ENCODE results near the gene ARHGAP22. TPM values are rescaled to one million over a fixed set of nuclear protein-coding genes. Genes with fewer than 3 reads are reported as not detected.

ARHGAP22 gene
- total RNA-seq, 1 donor from 2014 or later = 3.8 TPM

DNA sequence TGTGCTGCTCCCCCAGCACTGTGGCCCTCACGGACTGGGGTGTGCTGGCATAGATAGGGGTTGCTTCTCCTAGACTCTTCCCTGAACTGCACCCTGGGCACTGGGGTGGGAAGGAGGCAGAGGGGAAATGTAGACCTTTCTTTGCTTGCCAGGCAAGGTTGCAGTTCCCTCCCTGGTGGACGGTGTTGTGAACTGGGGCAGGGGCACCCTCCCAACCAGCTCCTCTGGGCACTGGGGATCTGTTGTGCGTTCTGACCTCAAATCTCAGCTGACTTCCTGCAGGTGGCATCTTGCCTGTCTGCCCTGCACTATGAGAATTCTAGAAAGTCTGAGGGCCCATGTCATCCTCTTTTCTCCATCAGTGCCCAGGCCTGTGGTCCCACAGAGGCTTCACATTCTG is 53.9 kb downstream of the ARHGAP22 start:
- peaks cover 12% of the 10 kb centered on the region for H3K27me3 Mint-ChIP-seq
- TF ChIP-seq, protein P1, sequence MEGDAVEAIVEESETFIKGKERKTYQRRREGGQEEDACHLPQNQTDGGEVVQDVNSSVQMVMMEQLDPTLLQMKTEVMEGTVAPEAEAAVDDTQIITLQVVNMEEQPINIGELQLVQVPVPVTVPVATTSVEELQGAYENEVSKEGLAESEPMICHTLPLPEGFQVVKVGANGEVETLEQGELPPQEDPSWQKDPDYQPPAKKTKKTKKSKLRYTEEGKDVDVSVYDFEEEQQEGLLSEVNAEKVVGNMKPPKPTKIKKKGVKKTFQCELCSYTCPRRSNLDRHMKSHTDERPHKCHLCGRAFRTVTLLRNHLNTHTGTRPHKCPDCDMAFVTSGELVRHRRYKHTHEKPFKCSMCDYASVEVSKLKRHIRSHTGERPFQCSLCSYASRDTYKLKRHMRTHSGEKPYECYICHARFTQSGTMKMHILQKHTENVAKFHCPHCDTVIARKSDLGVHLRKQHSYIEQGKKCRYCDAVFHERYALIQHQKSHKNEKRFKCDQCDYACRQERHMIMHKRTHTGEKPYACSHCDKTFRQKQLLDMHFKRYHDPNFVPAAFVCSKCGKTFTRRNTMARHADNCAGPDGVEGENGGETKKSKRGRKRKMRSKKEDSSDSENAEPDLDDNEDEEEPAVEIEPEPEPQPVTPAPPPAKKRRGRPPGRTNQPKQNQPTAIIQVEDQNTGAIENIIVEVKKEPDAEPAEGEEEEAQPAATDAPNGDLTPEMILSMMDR (IDR thresholded peaks at IDR 0.05; ENCODE audit: unreplicated experiment) = no peak
- no peaks in the 10 kb centered on the region for H3K36me3 Mint-ChIP-seq (ENCODE audit: insufficient read depth)
- H3K4me3 Mint-ChIP-seq (ENCODE audit: low read depth) = no peak overlapping the region
- H3K9me3 Mint-ChIP-seq (ENCODE audit: low read depth) = no peaks in the 10 kb centered on the region
- H3K27ac Mint-ChIP-seq = no peak overlapping the region
- no peak for DNase-seq (ENCODE audit: low spot score, unreplicated experiment)
- no peaks in the 10 kb centered on the region for H3K4me1 Mint-ChIP-seq (ENCODE audit: low read depth)

DNA sequence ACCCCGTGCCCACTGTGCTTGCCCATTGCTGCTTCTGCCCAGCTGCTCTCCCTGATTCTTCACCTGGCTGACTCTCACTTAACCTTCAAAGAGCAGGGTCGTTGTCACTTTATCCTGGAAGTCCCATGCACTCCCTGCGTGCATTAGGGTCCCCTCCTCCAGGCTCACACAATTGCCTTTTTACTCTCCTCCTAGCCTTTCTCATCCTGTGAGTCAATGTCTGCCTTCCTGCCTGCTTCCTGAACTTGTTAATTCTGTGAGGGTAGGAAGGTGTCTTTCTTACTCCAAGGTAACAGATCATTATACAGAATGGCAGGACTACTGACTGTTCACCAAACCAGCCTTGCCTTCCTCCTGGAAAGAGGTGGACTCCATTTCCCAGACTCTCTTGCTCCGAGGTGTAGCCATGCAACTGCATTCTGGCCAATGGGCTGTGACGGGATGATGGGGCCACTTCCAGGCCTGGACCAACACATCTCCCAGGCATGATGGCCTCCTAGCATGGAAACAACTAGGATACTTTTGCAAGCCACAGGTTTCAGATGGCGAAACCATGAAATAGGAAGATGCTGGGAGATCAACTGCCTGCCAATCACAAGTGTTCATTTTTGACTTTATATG is 54.7 kb downstream of the ARHGAP22 start:
- TF ChIP-seq, protein P1 (IDR thresholded peaks at IDR 0.05; ENCODE audit: unreplicated experiment) = no peak
- Mint-ChIP-seq H3K4me3 (ENCODE audit: low read depth) (no peak overlapping the region), H3K27me3 (peaks cover 12% of the 10 kb centered on the region), H3K4me1 (ENCODE audit: low read depth) (no peaks in the 10 kb centered on the region), H3K9me3 (ENCODE audit: low read depth) (no peaks in the 10 kb centered on the region), H3K36me3 (ENCODE audit: insufficient read depth) (no peaks in the 10 kb centered on the region), H3K27ac (no peak overlapping the region)
- DNase-seq (ENCODE audit: low spot score, unreplicated experiment) = no peak

DNA sequence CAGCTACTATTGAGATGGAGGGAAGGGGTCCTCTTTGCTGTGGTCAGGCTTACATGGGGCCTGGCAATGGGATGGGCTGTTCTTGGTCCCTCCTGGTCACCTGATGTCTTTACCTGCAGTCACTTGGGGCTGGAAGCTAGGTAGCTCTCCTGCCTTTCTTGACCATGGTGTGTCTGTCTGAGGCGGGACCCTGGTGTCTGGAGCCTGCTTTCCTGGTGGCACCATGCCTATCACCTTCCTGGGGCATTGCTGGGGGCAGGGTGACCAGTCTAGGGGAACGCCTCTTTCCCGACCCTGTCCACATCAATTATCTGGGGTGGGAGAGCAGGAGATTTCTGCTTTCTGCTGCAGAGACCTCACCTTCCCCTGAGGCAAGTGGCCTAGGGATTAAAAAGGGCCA is 55.6 kb downstream of the ARHGAP22 start:
- Mint-ChIP-seq H3K36me3 (ENCODE audit: insufficient read depth) (no peaks in the 10 kb centered on the region), H3K4me3 (ENCODE audit: low read depth) (no peak overlapping the region), H3K27ac (no peak overlapping the region), H3K27me3 (peaks cover 9% of the 10 kb centered on the region), H3K4me1 (ENCODE audit: low read depth) (no peaks in the 10 kb centered on the region), H3K9me3 (ENCODE audit: low read depth) (no peaks in the 10 kb centered on the region)
- DNase-seq (ENCODE audit: low spot score, unreplicated experiment) = no peak
- TF ChIP-seq, protein P1 (IDR thresholded peaks at IDR 0.05; ENCODE audit: unreplicated experiment) = no peak

DNA sequence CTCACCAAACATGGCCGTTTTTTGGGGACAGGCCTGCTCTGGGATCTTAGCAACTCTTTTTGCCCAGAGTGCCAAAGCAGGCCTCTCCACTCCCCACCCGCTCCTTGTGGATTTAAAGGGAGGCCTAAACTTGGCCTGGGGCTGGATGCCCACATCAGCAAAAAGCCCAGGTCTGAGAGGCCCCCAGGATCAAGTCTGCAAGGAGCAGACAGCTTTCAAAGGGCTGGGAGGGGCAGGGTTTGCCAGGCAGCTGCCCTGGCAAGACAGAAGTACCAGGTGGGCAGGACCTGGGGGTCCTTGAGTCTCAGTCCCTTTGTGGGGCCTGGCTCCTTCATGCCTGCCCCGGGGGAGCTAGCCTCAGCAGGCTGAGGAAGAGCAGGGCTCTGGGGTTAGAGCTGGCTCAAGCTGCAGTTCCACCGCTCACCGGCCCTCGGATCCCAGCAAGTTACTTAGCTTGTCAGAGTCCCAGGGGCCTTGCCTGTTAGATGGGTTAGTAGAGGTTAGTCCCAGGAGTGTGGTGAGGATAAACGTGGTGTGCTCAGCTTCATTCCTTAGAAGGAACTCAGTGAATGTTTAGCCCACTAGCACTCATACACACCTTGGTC is 56.2 kb downstream of the ARHGAP22 start:
- no peaks in the 10 kb centered on the region for H3K9me3 Mint-ChIP-seq (ENCODE audit: low read depth)
- H3K27me3 Mint-ChIP-seq = peaks cover 9% of the 10 kb centered on the region
- H3K27ac Mint-ChIP-seq = no peak overlapping the region
- TF ChIP-seq, protein P1 (IDR thresholded peaks at IDR 0.05; ENCODE audit: unreplicated experiment) = no peak
- no peaks in the 10 kb centered on the region for H3K36me3 Mint-ChIP-seq (ENCODE audit: insufficient read depth)
- no peak for DNase-seq (ENCODE audit: low spot score, unreplicated experiment)
- H3K4me1 Mint-ChIP-seq (ENCODE audit: low read depth) = no peaks in the 10 kb centered on the region
- no peak overlapping the region for H3K4me3 Mint-ChIP-seq (ENCODE audit: low read depth)

DNA sequence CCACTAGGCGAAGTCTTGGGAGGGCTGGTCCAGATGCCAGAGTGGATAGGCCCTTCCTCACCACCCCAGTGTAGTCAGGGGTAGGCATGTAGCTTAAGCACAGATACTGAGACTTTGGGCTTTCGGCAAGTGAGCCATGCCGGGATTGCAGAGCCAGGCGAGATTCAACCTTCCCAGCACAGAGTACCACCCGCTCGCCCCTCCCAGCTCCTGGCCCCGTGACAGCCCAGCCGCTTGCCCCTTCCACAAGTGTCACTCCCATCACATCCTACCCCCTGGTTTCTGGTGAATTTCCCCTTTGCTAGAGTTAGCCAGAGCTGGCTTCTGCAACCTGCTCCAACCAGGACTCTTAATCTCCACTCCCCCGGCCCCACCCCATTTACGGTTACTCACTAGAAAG is 56.9 kb downstream of the ARHGAP22 start:
- DNase-seq (ENCODE audit: low spot score, unreplicated experiment) = no peak
- H3K9me3 Mint-ChIP-seq (ENCODE audit: low read depth) = no peaks in the 10 kb centered on the region
- TF ChIP-seq, protein P1 (IDR thresholded peaks at IDR 0.05; ENCODE audit: unreplicated experiment) = no peak
- no peak overlapping the region for H3K4me3 Mint-ChIP-seq (ENCODE audit: low read depth)
- H3K36me3 Mint-ChIP-seq (ENCODE audit: insufficient read depth) = no peaks in the 10 kb centered on the region
- H3K27ac Mint-ChIP-seq = no peak overlapping the region
- no peaks in the 10 kb centered on the region for H3K4me1 Mint-ChIP-seq (ENCODE audit: low read depth)
- H3K27me3 Mint-ChIP-seq = peaks cover 9% of the 10 kb centered on the region
